LoVo (cell line): ENCODE measurements around the gene EPB41L3.

Source experiments
- DNase-seq: peaks from one replicate; pipeline ENCODE4 v3.0.0-alpha.2; 2016; ENCODE audit warnings: low spot score

EPB41L3 gene

GRCh38 chr18:5451871-5452270 is 91.9 kb downstream of the EPB41L3 start:
- no peak for DNase-seq

GRCh38 chr18:5451150-5451549 is 92.6 kb downstream of the EPB41L3 start:
- DNase-seq = no peak

DNA sequence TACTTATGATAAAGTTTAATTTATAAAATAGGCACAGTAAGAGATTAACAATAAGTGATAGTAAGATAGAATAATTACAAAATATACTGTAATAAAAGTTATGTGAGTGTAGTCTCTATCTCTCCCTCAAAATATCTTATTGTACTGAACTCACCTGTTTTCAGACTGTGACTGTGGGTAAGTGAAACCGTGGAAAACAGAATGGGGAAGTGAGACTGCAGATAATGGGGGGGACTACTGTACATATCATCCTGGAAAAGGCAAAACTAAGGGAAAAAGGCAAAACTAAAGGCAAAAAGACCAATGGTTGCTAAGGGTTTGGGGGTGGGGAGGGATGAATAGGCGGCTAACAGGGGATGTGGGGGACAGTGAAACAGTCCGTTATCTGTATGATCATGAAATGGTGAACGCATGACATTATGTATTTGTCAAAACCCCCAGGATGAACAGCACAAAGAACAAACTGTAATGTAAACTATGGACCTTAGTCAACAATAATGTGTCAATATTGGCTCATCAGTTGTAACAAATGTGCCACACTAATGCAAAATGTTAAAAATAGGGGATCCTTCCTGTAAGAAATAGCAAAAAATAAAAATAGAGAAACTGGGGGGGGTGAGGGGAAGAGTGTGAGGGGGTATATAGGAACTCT is 93.8 kb downstream of the EPB41L3 start:
- DNase-seq = no peak

- DNase-seq = no peak
Observed at GRCh38 chr18:5447442-5447841, 96.4 kb downstream of the EPB41L3 start.

DNA sequence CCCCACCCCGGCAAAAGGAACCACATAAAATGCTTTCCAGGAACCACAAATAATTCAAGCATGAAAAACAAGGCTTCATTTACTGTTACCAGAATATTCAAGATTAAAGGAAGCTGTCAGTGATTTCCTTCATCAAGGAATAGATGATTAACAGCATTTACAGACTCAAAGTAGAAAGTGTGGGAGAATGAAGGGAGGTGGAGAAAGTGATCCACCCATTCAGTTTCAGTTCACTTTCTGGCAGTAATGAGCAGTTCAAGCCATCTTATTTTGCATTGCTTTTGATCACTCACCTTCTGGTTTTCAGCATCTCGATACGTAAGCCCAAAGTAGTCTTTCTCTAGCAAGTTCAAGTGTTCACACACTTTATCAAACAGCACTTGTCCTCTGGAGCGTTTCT is 99.0 kb downstream of the EPB41L3 start:
- DNase-seq = no peak

DNA sequence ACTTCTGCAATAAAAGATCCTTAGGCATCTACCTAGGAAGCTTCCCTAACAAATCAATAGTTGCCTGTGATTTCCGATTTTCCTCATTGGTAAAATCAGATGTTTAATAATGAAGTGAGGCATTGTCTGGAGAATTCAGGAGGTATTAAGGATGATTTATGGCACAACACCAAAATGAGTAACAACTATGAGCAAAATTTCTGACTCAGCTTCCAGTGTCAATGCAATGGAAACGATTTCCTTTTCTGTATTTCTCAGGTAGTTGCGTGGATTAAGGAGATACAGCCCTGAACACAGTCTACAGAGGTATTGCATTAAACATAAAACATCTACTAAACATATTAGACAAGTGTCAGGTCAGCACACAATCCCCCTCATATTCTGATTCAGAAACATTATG is 99.5 kb downstream of the EPB41L3 start:
- no peak for DNase-seq

DNA sequence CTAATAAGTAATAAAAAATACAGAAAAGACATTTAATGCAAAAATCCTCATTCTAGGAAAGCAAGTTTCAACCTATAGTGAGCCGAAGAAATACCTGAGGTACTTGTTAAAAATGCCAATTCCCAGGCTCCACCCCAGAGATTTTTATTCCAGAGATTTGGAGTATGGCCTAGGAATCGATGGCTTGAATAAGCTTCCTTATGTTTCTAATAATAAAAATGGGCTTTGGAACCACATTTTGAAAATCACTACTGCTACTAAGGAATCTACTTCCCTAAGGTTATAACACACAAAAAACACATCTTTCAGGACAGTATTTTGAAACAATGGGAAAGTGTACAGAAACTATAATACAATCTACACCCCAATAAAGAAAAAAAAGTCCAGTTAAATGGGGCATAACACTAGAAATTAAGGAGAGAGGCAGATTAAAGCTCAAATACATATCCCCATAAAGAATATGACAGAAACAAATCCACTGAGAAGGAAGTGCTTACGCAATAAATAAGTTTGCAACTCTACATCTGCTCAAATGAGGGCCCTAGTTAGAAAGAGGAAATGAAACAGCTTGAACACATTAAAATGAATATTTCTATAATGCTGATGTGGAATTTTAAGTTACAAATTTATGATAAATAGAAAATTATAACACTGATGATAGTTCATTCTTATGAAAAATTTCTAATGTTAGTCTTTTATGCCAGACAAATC is 103.7 kb downstream of the EPB41L3 start:
- no peak for DNase-seq

GRCh38 chr18:5434425-5434824 is 109.4 kb downstream of the EPB41L3 start:
- no peak for DNase-seq

- no peak for DNase-seq
Observed at GRCh38 chr18:5431836-5432575, 111.8 kb downstream of the EPB41L3 start.

DNA sequence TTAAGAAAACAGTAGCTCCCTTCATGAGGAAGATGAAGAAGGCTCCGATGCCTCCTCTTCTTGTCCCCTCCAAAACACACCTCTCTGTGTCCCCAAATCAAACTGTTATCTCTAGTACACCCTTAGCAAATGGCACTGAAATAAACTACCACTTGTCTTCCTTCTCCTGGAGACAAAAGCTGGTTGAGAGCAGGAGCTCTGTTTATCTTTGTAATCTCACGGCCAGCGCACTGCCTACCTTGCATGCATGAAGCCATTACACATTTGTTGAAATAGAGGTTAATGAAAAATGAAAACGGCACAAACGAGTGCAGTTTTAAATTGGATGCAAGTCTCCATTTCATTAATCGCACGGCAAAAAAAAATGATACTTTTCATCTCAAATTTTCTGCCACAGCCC is 113.7 kb downstream of the EPB41L3 start:
- DNase-seq = no peak

DNA sequence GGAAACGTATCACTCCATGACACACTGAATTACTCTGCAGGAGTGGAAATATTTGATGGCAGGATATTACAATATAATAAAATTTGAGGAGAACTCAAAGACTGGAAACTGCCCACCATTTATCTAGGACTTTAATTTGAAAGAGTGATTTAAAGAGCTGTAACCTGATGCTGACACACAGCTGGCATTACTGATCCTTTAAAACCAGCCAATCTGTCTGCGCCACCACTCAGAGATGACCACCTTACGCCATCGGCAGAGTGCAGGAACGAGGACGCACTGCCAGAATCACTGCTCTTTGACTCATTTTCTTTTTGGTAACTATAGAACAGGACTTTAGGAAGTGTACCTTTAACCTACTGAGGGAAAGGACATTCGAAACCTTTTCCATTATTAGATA is 114.1 kb downstream of the EPB41L3 start:
- DNase-seq = no peak

DNA sequence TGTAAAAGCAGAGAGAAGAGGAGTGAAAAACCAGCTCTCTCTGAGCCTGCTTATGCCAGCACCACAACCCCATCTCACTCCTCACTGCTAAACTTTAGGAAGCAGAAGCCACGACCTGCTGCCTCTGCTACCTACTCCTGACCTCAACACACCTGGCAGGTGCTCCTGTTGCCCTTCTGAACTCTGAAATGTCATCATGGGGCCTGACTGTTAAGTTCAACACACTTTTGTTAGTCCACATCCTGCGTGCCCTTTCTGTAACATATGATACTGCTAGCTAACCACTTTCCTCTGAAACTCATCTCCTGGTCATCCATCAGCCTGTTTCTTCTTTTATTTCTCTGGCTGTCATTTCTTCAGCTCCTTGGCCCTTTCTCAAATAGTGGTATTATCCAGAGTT is 118.1 kb downstream of the EPB41L3 start:
- no peak for DNase-seq

DNA sequence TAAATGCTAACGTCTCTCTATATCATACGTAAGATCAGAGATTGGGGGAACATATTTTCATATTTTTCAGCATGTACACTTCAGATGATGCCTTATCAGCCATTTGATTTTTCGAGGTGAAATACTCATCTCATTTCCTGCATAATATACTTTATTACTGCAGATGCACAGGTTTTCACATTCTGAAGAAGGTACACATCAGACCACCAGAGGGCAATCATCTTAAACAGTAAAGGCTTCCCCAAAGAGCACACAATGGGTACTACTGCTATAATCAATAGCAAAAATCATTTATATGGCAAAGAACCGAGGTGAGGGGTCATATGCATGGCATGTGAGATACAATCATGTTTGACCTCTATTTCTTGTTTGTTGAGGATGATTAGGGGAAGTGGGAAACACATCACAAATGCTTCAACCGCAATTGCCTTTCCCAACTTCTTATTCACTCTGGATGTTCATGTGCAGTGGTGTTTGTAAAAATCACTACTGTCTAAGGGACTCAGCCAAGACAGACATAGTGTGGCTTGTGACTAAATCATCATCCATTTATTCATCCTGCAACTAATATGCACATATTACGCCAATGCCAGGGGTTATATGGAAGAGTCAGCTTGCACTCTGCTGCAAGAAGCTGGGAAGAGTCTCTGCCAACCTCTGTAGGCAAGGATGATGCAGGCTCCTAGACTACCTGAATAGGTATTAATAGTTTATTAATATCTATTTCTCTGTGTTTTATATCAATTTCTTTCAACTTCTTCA is 118.7 kb downstream of the EPB41L3 start:
- peak; percentile 18 for DNase-seq

GRCh38 chr18:5422626-5423025 is 121.2 kb downstream of the EPB41L3 start:
- no peak for DNase-seq

DNA sequence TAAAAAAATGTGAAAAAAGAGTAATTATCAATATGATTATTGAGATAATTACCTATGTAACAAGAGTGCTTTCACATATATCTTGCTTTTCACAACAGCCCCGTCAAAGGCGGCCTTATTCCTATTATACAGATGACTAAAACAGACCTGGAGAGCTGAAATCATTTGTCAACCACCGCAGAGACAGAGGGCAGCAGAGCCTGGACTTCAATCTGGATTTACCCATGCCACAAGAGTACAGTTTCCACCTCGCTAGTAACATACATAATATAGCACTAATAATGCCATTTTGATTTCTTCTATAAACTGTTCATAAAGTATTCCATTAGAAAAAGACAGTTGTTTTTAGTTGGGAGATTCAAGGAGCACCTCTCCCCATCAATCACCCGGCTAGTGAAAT is 121.8 kb downstream of the EPB41L3 start:
- no peak for DNase-seq

DNA sequence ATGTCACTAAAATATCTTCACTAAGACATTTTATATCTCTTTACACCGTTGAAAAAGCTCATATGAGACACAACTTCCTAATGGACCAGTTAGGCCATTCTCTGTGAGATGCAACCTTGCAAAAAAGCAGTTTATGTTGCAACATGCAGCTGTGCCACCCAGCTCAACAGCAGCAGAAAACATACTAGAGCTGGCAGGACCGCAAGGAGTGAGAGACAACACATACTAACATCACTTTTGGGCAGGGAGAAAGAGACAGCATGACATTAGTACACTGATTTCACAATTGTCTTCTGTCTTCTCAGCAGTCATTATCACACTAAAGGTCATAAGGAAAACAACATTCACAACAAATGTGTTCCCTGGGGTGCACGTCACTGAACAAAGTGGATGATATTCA is 122.9 kb downstream of the EPB41L3 start:
- no peak for DNase-seq

- no peak for DNase-seq
Observed at GRCh38 chr18:5419601-5420000, 124.2 kb downstream of the EPB41L3 start.

- no peak for DNase-seq
Observed at GRCh38 chr18:5419030-5419429, 124.8 kb downstream of the EPB41L3 start.

DNA sequence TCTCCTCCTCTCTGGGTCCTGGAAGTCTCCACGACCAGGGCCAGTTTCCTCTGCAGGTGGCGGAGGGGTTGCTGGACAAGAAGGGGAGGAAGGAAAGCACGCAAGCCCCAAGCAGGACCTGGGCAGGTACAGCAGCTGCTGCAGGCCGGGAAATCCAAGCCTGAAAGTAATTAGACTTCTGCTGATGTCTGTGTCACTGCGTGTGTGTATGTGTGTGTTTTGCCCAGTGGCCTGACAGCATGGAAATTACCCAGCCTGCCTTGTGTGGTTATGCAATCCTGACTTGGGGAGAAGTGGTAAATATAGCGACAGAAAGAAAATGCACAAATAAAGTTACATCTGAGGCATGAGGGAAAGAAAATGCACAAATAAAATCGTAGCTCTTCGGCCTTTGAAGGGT is 126.5 kb downstream of the EPB41L3 start:
- DNase-seq = no peak

GRCh38 chr18:5416112-5416511 is 127.7 kb downstream of the EPB41L3 start:
- no peak for DNase-seq

GRCh38 chr18:5415665-5416064 is 128.1 kb downstream of the EPB41L3 start:
- DNase-seq = no peak

DNA sequence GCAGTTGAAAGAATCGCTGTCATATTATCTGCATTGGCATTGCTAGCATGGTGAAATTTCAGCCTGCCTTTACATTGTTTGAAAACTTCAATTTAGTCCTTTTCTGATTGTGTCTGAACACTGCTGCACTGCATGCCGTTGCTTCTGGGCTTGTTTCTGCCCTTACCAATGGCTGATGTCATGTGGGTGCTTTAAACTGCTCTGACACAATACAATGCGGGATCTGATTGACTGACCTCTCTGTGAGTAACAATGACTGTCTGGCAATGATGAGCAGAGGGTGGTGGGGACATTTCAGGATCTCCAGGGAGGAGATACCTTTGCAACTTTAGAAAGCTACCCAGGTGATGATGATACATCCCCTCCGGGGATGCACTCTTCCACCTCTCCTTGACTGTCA is 128.8 kb downstream of the EPB41L3 start:
- DNase-seq = no peak

- DNase-seq = no peak
Observed at GRCh38 chr18:5414546-5414945, 129.3 kb downstream of the EPB41L3 start.
